Stromal cell of bone marrow (primary cell): ENCODE measurements around the gene HERC2.
"Not testable (repeated sequence)": the region's sequence is repeated elsewhere in the genome, so short reads cannot be mapped to it uniquely, and the experiment has no call there.

Experiments
- DNase-seq: peaks from one replicate; pipeline ENCODE4 v3.0.0-alpha.2; 2012; ENCODE audit warnings: low read depth

Gene HERC2

GRCh38 chr15:28131946-28132345, 190.0 kb downstream of the HERC2 start:
- no peak for DNase-seq

- DNase-seq, result no peak
These were observed 190.6 kb downstream of the HERC2 start for GRCh38 chr15:28131400-28131799.

GRCh38 chr15:28130651-28131050, 191.3 kb downstream of the HERC2 start:
- no peak for DNase-seq

GRCh38 chr15:28129231-28129848, 192.6 kb downstream of the HERC2 start:
- no peak for DNase-seq

GRCh38 chr15:28128031-28128430, 193.9 kb downstream of the HERC2 start:
- DNase-seq, result no peak

- no peak for DNase-seq
These were observed 194.9 kb downstream of the HERC2 start for GRCh38 chr15:28127036-28127435.

- DNase-seq, result peak; percentile 38
These were observed 196.0 kb downstream of the HERC2 start for GRCh38 chr15:28125673-28126651.

GRCh38 chr15:28124841-28125240, 197.1 kb downstream of the HERC2 start:
- DNase-seq, result no peak

GRCh38 chr15:28123408-28124023, 198.5 kb downstream of the HERC2 start:
- peak; percentile 38 for DNase-seq

GRCh38 chr15:28122038-28122949, 199.7 kb downstream of the HERC2 start:
- no peak for DNase-seq

GRCh38 chr15:28121577-28121976, 200.4 kb downstream of the HERC2 start:
- DNase-seq, result not testable (repeated sequence)

GRCh38 chr15:28120359-28120640, 201.7 kb downstream of the HERC2 start:
- no peak for DNase-seq

- no peak for DNase-seq
These were observed 203.4 kb downstream of the HERC2 start for GRCh38 chr15:28118531-28118930.

GRCh38 chr15:28118083-28118482, 203.9 kb downstream of the HERC2 start:
- DNase-seq, result no peak

- no peak for DNase-seq
These were observed 204.5 kb downstream of the HERC2 start for GRCh38 chr15:28117432-28117990.

GRCh38 chr15:28116521-28117431, 205.2 kb downstream of the HERC2 start:
- no peak for DNase-seq

GRCh38 chr15:28115871-28116270, 206.1 kb downstream of the HERC2 start:
- no peak for DNase-seq

- DNase-seq, result no peak
These were observed 207.0 kb downstream of the HERC2 start for GRCh38 chr15:28114721-28115622.

- no peak for DNase-seq
These were observed 207.9 kb downstream of the HERC2 start for GRCh38 chr15:28114114-28114455.
